BE2C (cell line): ENCODE results near the gene LENEP.
A peak's percentile ranks its signal among the peaks of the same experiment; 100 is the strongest.

Experiments used
- DNase-seq: peaks from one replicate; pipeline ENCODE4 v3.0.0-alpha.2; 2020
- H3K27me3 ChIP-seq: fragments of 250-450 bp; sonication (Bioruptor Pico); 2 replicates; pipeline ENCODE4 v1.5.1; 2020; ENCODE audit warnings: mild to moderate bottlenecking
- H3K36me3 ChIP-seq: fragments of 250-450 bp; sonication (Bioruptor Pico); 2 replicates; pipeline ENCODE4 v1.5.1; 2020; ENCODE audit warnings: mild to moderate bottlenecking
- H3K4me1 ChIP-seq: fragments of 250-450 bp; sonication (Bioruptor Pico); 2 replicates; pipeline ENCODE4 v1.5.1; 2020
- H3K4me3 ChIP-seq: 2 replicates; pipeline ENCODE4 v1.5.1; 2011; ENCODE audit warnings: low read depth, low read length
- H3K9me3 ChIP-seq: fragments of 250-450 bp; sonication (Bioruptor Pico); 2 replicates; pipeline ENCODE4 v1.5.1; 2020
- CTCF ChIP-seq: IDR thresholded peaks from 2 replicates; pipeline ENCODE4 v1.5.1; 2012; ENCODE audit warnings: mild to moderate bottlenecking, low read depth, low read length

The LENEP gene

GRCh38 chr1:155003227-155003765 lies 9.9 kb downstream of the LENEP start:
- Histone ChIP-seq H3K27me3 (no peaks in the 10 kb centered on the region), H3K4me1 (peaks cover 10% of the 10 kb centered on the region), H3K9me3 (no peaks in the 10 kb centered on the region), H3K4me3 (peak overlapping the region; percentile 91), H3K36me3 (no peaks in the 10 kb centered on the region)
- DNase-seq: peak; percentile 44
- TF ChIP-seq CTCF: no peak

GRCh38 chr1:155003766-155004351 lies 10.5 kb downstream of the LENEP start:
- Histone ChIP-seq H3K9me3 (no peaks in the 10 kb centered on the region), H3K4me1 (peaks cover 8% of the 10 kb centered on the region), H3K27me3 (no peaks in the 10 kb centered on the region), H3K4me3 (peak overlapping the region; percentile 91), H3K36me3 (no peaks in the 10 kb centered on the region)
- DNase-seq: no peak
- no peak for TF ChIP-seq CTCF

GRCh38 chr1:155004352-155005075 lies 11.1 kb downstream of the LENEP start:
- no peaks in the 10 kb centered on the region for H3K36me3 ChIP-seq
- peak overlapping the region; percentile 91 for H3K4me3 ChIP-seq
- H3K9me3 ChIP-seq: no peaks in the 10 kb centered on the region
- no peak for TF ChIP-seq CTCF
- DNase-seq: no peak
- no peaks in the 10 kb centered on the region for H3K27me3 ChIP-seq
- peaks cover 7% of the 10 kb centered on the region; the same call in 1 of the 2 replicates for H3K4me1 ChIP-seq

GRCh38 chr1:155005076-155006011 lies 12.0 kb downstream of the LENEP start:
- no peak for TF ChIP-seq CTCF
- Histone ChIP-seq H3K4me1 (peaks cover 7% of the 10 kb centered on the region; the same call in 1 of the 2 replicates), H3K4me3 (no peak overlapping the region), H3K9me3 (no peaks in the 10 kb centered on the region), H3K27me3 (no peaks in the 10 kb centered on the region), H3K36me3 (no peaks in the 10 kb centered on the region)
- no peak for DNase-seq

GRCh38 chr1:155006601-155007101 lies 13.3 kb downstream of the LENEP start:
- Histone ChIP-seq H3K27me3 (no peaks in the 10 kb centered on the region), H3K4me3 (no peak overlapping the region), H3K4me1 (peaks cover 15% of the 10 kb centered on the region), H3K9me3 (no peaks in the 10 kb centered on the region), H3K36me3 (no peaks in the 10 kb centered on the region)
- no peak for DNase-seq
- no peak for TF ChIP-seq CTCF
